VCaP (cell line): ENCODE data around the gene SLFN13.

Source experiments
- H3K27ac ChIP-seq: fragments of 450-650 bp; 2 replicates; pipeline ENCODE4 v1.5.1; 2017
- TF ChIP-seq, protein P1 (sequence below): fragments of 450-650 bp; conservative IDR thresholded peaks from 2 replicates; pipeline ENCODE4 v1.5.1; 2017; ENCODE audit warnings: mild to moderate bottlenecking, moderate library complexity

Gene SLFN13

DNA sequence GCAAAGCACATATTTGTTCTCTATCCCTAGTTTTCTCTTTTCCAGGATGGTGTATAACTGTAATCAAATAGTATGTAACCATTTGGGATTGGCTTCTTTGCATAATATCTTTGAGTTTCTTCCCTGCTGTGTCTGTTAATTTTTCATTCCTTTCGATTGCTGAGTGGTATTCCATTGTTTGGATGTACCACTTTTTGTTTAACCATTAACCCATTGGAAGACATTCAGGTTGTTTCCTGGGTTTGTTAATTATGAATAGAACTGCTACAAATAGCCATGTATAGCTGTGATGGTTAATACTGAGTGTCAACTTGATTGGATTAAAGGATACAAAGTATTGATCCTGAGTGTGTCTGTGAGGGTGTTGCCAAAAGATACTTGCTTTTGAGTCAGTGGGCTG lies 4.6 kb upstream of the SLFN13 start:
- TF ChIP-seq, protein P1, sequence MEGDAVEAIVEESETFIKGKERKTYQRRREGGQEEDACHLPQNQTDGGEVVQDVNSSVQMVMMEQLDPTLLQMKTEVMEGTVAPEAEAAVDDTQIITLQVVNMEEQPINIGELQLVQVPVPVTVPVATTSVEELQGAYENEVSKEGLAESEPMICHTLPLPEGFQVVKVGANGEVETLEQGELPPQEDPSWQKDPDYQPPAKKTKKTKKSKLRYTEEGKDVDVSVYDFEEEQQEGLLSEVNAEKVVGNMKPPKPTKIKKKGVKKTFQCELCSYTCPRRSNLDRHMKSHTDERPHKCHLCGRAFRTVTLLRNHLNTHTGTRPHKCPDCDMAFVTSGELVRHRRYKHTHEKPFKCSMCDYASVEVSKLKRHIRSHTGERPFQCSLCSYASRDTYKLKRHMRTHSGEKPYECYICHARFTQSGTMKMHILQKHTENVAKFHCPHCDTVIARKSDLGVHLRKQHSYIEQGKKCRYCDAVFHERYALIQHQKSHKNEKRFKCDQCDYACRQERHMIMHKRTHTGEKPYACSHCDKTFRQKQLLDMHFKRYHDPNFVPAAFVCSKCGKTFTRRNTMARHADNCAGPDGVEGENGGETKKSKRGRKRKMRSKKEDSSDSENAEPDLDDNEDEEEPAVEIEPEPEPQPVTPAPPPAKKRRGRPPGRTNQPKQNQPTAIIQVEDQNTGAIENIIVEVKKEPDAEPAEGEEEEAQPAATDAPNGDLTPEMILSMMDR: no peak
- no peak overlapping the region for H3K27ac ChIP-seq

DNA sequence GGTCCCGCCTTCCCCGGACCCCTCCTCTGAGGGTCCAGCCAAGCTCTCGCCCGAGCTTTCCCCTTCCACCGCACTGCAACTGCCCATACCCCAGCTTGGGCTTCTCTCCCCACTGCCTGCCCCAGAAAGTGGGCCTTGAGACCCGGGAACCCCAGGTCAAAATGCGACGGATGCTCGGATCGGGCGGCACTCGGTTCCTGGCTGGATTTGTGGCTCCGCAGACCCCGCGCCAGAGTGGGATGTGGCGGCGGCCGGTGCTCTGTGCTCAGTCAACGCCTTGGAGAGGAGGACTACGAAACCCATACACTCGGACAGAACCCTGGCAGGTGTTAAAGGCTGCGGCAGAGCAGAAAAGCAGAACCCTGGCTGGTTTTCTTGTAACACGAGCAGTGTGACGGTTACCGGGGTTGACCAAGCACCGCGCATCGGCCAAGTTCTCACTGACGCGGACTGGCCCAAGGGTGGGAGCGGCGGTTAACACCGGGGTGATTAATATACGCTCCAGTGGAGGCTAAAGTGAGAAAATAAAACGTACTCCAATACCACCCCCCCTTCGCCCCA lies 885 bp upstream of the SLFN13 start:
- TF ChIP-seq, protein P1: no peak
- no peak overlapping the region for H3K27ac ChIP-seq

DNA sequence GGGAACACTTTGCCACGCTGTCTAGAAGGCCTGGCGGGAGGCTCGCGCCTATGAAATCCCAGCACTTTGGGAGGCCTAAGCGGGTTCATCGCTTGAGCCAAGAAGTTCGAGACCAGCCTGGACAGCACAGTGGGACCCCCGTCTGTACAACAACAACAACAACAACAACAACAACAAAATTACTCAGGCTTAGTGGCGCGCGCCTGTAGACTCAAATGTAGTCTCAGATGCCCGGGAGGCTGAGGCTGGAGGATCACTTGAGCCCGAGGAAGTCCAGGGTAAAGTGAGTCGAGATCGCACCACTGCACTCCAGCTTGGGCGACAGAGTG lies 297 bp upstream of the SLFN13 start:
- H3K27ac ChIP-seq: peak overlapping the region; percentile 54
- TF ChIP-seq, protein P1: no peak

DNA sequence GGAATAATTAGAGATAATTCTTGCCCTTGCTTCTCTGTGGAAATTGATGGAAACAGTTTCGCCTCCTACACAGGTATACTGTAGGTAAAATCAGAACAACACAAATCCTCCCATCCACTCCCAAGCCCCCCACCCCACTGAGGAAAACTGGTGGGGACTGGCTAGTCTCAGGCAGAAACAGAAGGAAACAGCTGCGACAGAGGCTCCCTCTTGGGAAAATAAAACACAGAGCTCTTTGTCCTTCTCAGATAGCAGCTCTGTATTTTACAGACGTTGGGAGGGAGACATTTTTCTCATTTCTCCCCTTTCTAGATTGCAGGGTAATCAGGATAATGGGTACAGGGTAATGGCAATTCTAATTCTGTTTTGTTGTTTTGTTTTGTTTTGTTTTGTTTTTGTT lies 1.1 kb downstream of the SLFN13 start:
- TF ChIP-seq, protein P1: peak; percentile 3; the same call in 1 of the 2 replicates
- no peak overlapping the region for H3K27ac ChIP-seq

DNA sequence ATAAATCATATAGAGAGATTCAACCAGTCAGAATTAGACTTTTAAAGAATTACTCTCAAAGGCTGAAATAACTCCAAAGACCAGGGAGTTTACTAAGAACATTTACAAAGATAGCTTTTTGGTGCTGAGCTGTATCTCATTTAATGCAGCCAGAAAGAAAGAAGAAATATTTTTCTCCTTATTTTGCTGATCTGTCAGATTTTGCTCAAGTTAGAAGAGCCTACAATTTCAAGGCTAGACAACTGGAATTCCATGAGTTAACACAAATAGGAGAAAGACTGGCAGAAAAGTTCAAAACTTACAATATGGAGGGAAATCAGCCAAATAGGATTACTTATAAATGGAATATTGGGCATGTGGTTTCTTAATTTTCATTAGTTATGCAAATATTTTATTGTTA lies 10.1 kb downstream of the SLFN13 start:
- no peak overlapping the region for H3K27ac ChIP-seq

DNA sequence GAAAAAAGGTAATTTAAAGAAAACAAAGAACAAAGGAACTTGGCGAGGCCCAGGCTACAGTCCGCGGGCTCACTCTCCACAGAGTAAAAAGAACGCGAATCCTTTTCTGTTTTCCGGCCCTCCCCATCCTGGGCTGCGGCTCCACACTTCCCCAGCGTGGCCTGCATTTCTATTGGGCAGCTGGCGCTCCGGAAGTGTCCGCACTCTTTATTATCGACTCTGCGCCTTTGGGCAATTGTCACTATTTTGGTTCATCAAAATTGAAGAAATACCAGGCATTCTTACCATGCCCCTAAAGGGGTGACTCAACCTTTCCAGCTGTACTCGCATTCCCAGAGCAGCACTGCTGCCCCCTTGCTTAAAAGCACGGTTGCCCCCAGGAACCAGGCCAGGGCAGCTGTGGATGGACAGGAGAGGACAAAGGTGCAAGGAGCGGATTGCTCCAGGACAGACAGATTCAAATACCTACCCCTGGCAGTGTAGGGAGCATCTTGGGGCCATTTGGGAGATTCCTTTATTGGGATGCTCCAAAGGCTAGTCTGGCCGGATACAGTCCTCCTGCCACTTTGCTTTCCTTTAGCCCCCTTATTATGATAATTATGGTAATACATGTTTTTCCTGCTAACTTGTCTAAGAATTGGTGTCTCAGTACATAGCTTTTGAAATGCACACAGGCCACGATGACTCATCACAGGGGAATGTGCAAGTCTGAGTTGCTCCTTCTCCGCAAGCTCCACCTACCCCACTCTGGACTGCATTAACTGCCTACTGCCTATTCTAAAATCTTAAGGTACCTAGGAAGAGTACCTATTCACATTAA lies 15.3 kb downstream of the SLFN13 start:
- no peak overlapping the region for H3K27ac ChIP-seq

More for the DNA sequence above, 10.1 kb downstream of the SLFN13 start:
- TF ChIP-seq, protein P1: no peak

More for the DNA sequence above, 15.3 kb downstream of the SLFN13 start:
- TF ChIP-seq, protein P1: no peak
